GM10266 (cell line): Measurements from ENCODE around the gene SNX5.

Experiments
- DNase-seq: peaks from one replicate; pipeline ENCODE4 v3.0.0; 2012; ENCODE audit errors: extremely low spot score
- TF ChIP-seq, protein P1 (sequence below): IDR thresholded peaks from 2 replicates; pipeline ENCODE4 v1.5.1; 2012; ENCODE audit warnings: mild to moderate bottlenecking, low read depth; ENCODE audit not compliant: control insufficient read depth, insufficient read depth; ENCODE audit errors: missing control alignments

Gene SNX5

DNA sequence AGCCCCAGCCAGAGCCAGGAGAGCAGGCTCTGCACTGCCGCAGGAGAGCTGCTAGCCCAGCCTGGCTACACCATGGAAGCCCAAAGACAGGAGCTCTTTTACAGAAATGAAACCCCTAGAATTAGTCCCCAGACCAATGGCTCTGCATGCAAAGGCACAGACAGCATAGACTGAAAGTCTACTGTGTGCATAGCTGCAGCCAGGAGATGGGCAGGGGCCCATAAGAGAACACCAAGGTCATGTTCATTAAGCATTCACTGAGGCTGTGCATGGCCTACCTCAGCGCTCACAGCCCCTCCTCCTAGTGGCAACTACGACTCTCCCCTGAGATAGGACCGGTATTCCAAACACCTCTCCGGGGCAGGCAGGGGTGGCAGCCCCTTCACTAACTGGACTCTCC, 34.9 kb downstream of the SNX5 start:
- TF ChIP-seq, protein P1, sequence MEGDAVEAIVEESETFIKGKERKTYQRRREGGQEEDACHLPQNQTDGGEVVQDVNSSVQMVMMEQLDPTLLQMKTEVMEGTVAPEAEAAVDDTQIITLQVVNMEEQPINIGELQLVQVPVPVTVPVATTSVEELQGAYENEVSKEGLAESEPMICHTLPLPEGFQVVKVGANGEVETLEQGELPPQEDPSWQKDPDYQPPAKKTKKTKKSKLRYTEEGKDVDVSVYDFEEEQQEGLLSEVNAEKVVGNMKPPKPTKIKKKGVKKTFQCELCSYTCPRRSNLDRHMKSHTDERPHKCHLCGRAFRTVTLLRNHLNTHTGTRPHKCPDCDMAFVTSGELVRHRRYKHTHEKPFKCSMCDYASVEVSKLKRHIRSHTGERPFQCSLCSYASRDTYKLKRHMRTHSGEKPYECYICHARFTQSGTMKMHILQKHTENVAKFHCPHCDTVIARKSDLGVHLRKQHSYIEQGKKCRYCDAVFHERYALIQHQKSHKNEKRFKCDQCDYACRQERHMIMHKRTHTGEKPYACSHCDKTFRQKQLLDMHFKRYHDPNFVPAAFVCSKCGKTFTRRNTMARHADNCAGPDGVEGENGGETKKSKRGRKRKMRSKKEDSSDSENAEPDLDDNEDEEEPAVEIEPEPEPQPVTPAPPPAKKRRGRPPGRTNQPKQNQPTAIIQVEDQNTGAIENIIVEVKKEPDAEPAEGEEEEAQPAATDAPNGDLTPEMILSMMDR = no peak

GRCh38 chr20:17933121-17933520, 35.5 kb downstream of the SNX5 start:
- no peak for DNase-seq
- TF ChIP-seq, protein P1 = no peak

More for the DNA sequence above, 34.9 kb downstream of the SNX5 start:
- no peak for DNase-seq

DNA sequence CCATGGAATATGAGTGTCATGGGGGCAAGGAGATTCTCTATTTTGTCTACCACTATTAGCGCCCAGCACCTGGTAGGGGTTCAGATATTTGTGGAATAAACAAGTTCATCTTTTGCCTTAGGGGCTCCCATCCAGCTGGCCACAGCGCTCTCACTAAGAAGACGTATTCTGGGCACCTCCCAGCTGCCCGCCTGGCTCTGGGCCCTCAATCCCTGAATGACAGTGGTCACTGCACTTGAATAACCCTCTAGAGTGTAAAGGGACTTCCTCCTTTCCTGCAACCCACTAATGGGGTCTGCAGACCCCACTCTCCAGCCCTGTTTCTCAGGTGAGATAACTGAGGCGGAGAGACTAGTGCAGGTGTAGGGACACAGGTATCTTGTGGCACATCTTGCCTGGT, 36.2 kb downstream of the SNX5 start:
- TF ChIP-seq, protein P1 = no peak
- no peak for DNase-seq

- no peak for DNase-seq
- TF ChIP-seq, protein P1 = no peak
These were observed 37.1 kb downstream of the SNX5 start for GRCh38 chr20:17931513-17931912.

- no peak for DNase-seq
- TF ChIP-seq, protein P1 = no peak
These were observed 39.8 kb downstream of the SNX5 start for GRCh38 chr20:17928633-17929311.

- TF ChIP-seq, protein P1 = no peak
- no peak for DNase-seq
These were observed 40.4 kb downstream of the SNX5 start for GRCh38 chr20:17928211-17928611.

DNA sequence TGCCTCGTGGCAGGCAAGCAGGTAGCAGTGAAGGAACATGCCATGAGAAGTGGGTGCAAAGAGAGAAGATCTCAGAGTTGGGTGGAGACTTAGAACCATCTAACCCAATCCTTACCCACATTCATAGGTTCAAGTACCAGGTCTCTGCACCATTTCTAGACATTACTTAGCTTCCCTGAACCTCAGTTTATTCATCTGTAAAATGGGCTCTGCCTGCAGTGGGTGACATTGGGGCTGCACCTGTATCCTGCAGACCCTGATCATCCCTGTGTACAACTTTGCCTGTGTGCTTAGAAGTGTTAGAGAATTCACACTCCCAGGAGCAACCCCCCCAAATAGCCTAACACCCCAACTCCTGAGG, 42.7 kb downstream of the SNX5 start:
- TF ChIP-seq, protein P1 = no peak
- DNase-seq = no peak
